IMR-90 (cell line): ENCODE measurements around the gene MAP3K8. TPM values are rescaled to one million over a fixed set of nuclear protein-coding genes. Genes with fewer than 3 reads are reported as not detected.
A peak's percentile ranks its signal among the peaks of the same experiment; 100 is the strongest.

Experiments
- ATAC-seq: fragments of 200-7000 bp; cut with Tn5 transposase; 2 replicates; pipeline ENCODE4 v1.9.1; 2020; ENCODE audit warnings: low read depth, mild to moderate bottlenecking, moderate library complexity
- BruUV-seq: library from RNA; stranded (reverse); fragments of 400-500 nt; replicated peaks from 2 replicates; lab custom pipeline; 2021; lab: Mats Ljungman, UMichigan
- CTCF ChIA-PET: fragments of 300-600 bp; formaldehyde crosslinking; extraction: SDS; loops from one replicate; lab custom pipeline; 2021; ENCODE audit warnings: antibody characterized with exemption; lab: Yijun Ruan, JAX
- POLR2A ChIA-PET: fragments of 300-600 bp; sonication (Branson Sonifier 250); formaldehyde crosslinking; loops from one replicate; lab custom pipeline; 2022; ENCODE audit warnings: antibody characterized with exemption; ENCODE audit not compliant: unreplicated experiment; lab: Charles Lee
- DNase-seq: peaks from one replicate; pipeline ENCODE4 v3.0.0; 2013
- H2AFZ ChIP-seq: replicated peaks from 2 replicates; pipeline ENCODE3; 2013; ENCODE audit warnings: low read length, mild to moderate bottlenecking; ENCODE audit not compliant: poor library complexity
- H2AK5ac ChIP-seq: 2 replicates; pipeline ENCODE4 v1.6.1; 2013; ENCODE audit warnings: low read depth, low read length, inconsistent platforms
- H2AK9ac ChIP-seq: replicated peaks from 2 replicates; pipeline ENCODE3; 2013; ENCODE audit warnings: mild to moderate bottlenecking, low read depth, low read length, moderate library complexity; ENCODE audit not compliant: poor library complexity
- H2BK120ac ChIP-seq: 2 replicates; pipeline ENCODE4 v1.6.1; 2013; ENCODE audit warnings: low read depth, low read length, inconsistent platforms
- H2BK15ac ChIP-seq: 3 replicates; pipeline ENCODE4 v1.6.1; 2013; ENCODE audit warnings: low read depth, low read length, inconsistent platforms
- H2BK20ac ChIP-seq: 2 replicates; pipeline ENCODE4 v1.6.1; 2013; ENCODE audit warnings: low read depth, mild to moderate bottlenecking, inconsistent platforms, low read length, moderate library complexity
- H2BK5ac ChIP-seq: 2 replicates; pipeline ENCODE4 v1.6.1; 2013; ENCODE audit warnings: mild to moderate bottlenecking, low read depth, low read length, inconsistent platforms; ENCODE audit not compliant: poor library complexity, severe bottlenecking
- H3K14ac ChIP-seq: replicated peaks from 2 replicates; pipeline ENCODE4 v1.6.1; 2013; ENCODE audit warnings: low read depth, low read length, inconsistent platforms
- H3K18ac ChIP-seq: 2 replicates; pipeline ENCODE4 v1.6.1; 2013; ENCODE audit warnings: low read depth, low read length, control low read depth
- H3K23ac ChIP-seq: 2 replicates; pipeline ENCODE4 v1.6.1; 2013; ENCODE audit warnings: low read depth, low read length, inconsistent platforms
- H3K27ac ChIP-seq: 2 replicates; pipeline ENCODE4 v1.5.1; 2013; ENCODE audit warnings: mild to moderate bottlenecking, control low read depth, low read length; ENCODE audit not compliant: insufficient read depth
- H3K27me3 ChIP-seq: 2 replicates; pipeline ENCODE4 v1.6.1; 2013; ENCODE audit warnings: low read length; ENCODE audit not compliant: control insufficient read depth, insufficient read depth
- H3K36me3 ChIP-seq: 2 replicates; pipeline ENCODE4 v1.6.1; 2013; ENCODE audit warnings: low read length, mixed read lengths; ENCODE audit not compliant: control insufficient read depth, insufficient read depth
- H3K4ac ChIP-seq: 2 replicates; pipeline ENCODE4 v1.6.1; 2013; ENCODE audit warnings: low read depth, low read length, inconsistent platforms
- H3K4me1 ChIP-seq: 2 replicates; pipeline ENCODE4 v1.6.1; 2013; ENCODE audit warnings: low read length, mixed read lengths; ENCODE audit not compliant: control insufficient read depth, insufficient read depth
- H3K4me2 ChIP-seq: 2 replicates; pipeline ENCODE4 v1.6.1; 2013; ENCODE audit warnings: low read depth, mild to moderate bottlenecking, control low read depth, low read length, moderate library complexity
- H3K4me3 ChIP-seq: 2 replicates; pipeline ENCODE4 v1.5.1; 2013; ENCODE audit warnings: low read depth, mild to moderate bottlenecking, control low read depth, low read length, moderate library complexity; ENCODE audit not compliant: insufficient read depth
- H3K56ac ChIP-seq: 2 replicates; pipeline ENCODE4 v1.6.1; 2013; ENCODE audit warnings: low read length, inconsistent platforms; ENCODE audit not compliant: insufficient read depth; ENCODE audit errors: extremely low read depth
- H3K79me1 ChIP-seq, 2 experiments: 2 replicates each; pipeline ENCODE4 v1.6.1; 2013; ENCODE audit warnings: low read length in 2 of 2, inconsistent platforms in 1 of 2, low read depth in 1 of 2
- H3K9ac ChIP-seq: 2 replicates; pipeline ENCODE4 v1.6.1; 2013; ENCODE audit warnings: low read depth, low read length, control low read depth
- H3K9me1 ChIP-seq: 2 replicates; pipeline ENCODE4 v1.6.1; 2013; ENCODE audit warnings: low read length, inconsistent platforms; ENCODE audit not compliant: insufficient read depth
- H3K9me3 ChIP-seq: 2 replicates; pipeline ENCODE4 v1.6.1; 2013; ENCODE audit warnings: low read length; ENCODE audit not compliant: control insufficient read depth, insufficient read depth
- H4K20me1 ChIP-seq: 2 replicates; pipeline ENCODE4 v1.6.1; 2013; ENCODE audit warnings: low read length, inconsistent platforms; ENCODE audit not compliant: insufficient read depth
- H4K5ac ChIP-seq: 2 replicates; pipeline ENCODE4 v1.6.1; 2013; ENCODE audit warnings: mild to moderate bottlenecking, low read depth, low read length, control low read depth
- H4K8ac ChIP-seq, 2 experiments: 2 replicates each; pipeline ENCODE4 v1.6.1; 2013; ENCODE audit warnings: low read depth in 2 of 2, low read length in 2 of 2, control low read depth in 1 of 2, inconsistent platforms in 1 of 2
- H4K91ac ChIP-seq: 2 replicates; pipeline ENCODE4 v1.6.1; 2013; ENCODE audit warnings: low read depth, low read length, inconsistent platforms; ENCODE audit not compliant: insufficient read depth
- CEBPB ChIP-seq: IDR thresholded peaks from 2 replicates; pipeline ENCODE4 v1.6.1; 2012; ENCODE audit warnings: low read depth, low read length, improper control_type of control experiment
- CHD1 ChIP-seq: IDR thresholded peaks from 2 replicates; pipeline ENCODE4 v1.6.1; 2012; ENCODE audit warnings: low read depth, low read length, improper control_type of control experiment
- ELK1 ChIP-seq: fragments of 150-350 bp; IDR thresholded peaks from 2 replicates; pipeline ENCODE4 v1.6.1; 2016; ENCODE audit warnings: low read depth, mild to moderate bottlenecking, low read length, moderate library complexity, borderline replicate concordance
- MAFK ChIP-seq: IDR thresholded peaks from 2 replicates; pipeline ENCODE4 v1.6.1; 2012; ENCODE audit warnings: low read depth, low read length, improper control_type of control experiment
- MAZ ChIP-seq: IDR thresholded peaks from 2 replicates; pipeline ENCODE4 v1.6.1; 2012; ENCODE audit warnings: low read depth, mild to moderate bottlenecking, low read length, improper control_type of control experiment, moderate library complexity, borderline replicate concordance
- MXI1 ChIP-seq: IDR thresholded peaks from 2 replicates; pipeline ENCODE4 v1.6.1; 2012; ENCODE audit warnings: low read depth, mild to moderate bottlenecking, low read length, moderate library complexity, borderline replicate concordance
- NFE2L2 ChIP-seq: fragments of 150-350 bp; IDR thresholded peaks from 2 replicates; pipeline ENCODE4 v1.6.1; 2016; ENCODE audit warnings: low read depth, mild to moderate bottlenecking, low read length
- USF2 ChIP-seq: fragments of 150-350 bp; IDR thresholded peaks from 2 replicates; pipeline ENCODE4 v1.6.1; 2017; ENCODE audit warnings: mild to moderate bottlenecking, antibody characterized with exemption, low read length, low read depth
- WGBS, 2 experiments: methylation state at CpG; one replicate each; pipeline versions ENCODE4 v1.1.5 to v1.1.7; 2013; ENCODE audit warnings: missing lambda C conversion rate in 2 of 2; ENCODE audit not compliant: insufficient read length in 1 of 2; ENCODE audit errors: extremely low coverage in 2 of 2; 5-methylcytosine and 5-hydroxymethylcytosine counted together
- dilution Hi-C: fragments of 300-500 bp; cut with HindIII; formaldehyde crosslinking; loops from one replicate; pipeline ENCODE4 v1.14.3; 2018; ENCODE audit warnings: low sequenced_read_pairs; ENCODE audit not compliant: unreplicated experiment
- in situ Hi-C: fragments of 300-500 bp; cut with MboI; formaldehyde crosslinking; loops from 3 replicates; pipeline ENCODE4 v1.14.3; 2019; ENCODE audit warnings: low sequenced_read_pairs, inconsistent platforms, mixed read lengths
- intact Hi-C: fragments of 100-400 bp; cut with micrococcal nuclease; formaldehyde crosslinking; loops from 2 replicates; pipeline ENCODE4 v1.10.0; 2022
- polyA plus RNA-seq, 3 experiments: library from polyadenylated mRNA; depleted of rRNA; stranded (reverse); fragments of >200 nt; gene quantifications; 2 replicates each; pipeline ENCODE4 v1.2.3, GENCODE V29; 2012; ENCODE audit warnings: low replicate concordance in 1 of 3
- total RNA-seq: library from RNA; depleted of rRNA; stranded (reverse); fragments of >200 nt; gene quantifications from 2 replicates; pipeline ENCODE4 v1.2.3, GENCODE V29; 2012

The MAP3K8 gene
- total and polyA plus RNA-seq, 2 of the 4 experiments (the other 2 are of a cell fraction), result 1.8 to 2.6 TPM

GRCh38 chr10:30422151-30422695, 11.8 kb upstream of the MAP3K8 start:
- no peak overlapping the region for H3K4me2 ChIP-seq
- H2BK120ac ChIP-seq, result no peak overlapping the region
- H3K9me1 ChIP-seq, result peaks cover 12% of the 10 kb centered on the region
- no peak overlapping the region for H3K27ac ChIP-seq
- no peaks in the 10 kb centered on the region for H3K9me3 ChIP-seq
- H2AK9ac ChIP-seq, result no peak overlapping the region
- no CpG with 5 or more reads among the region's 7 CpGs for WGBS, 2 experiments
- H2BK15ac ChIP-seq, result no peak overlapping the region; the same call in 2 of the 3 replicates
- CTCF ChIA-PET, result interaction anchor here (1.0 kb wide), 2 partner anchors 8 to 114 kb away, joined by 3 to 4 read pairs; no protein-coding TSS in a partner anchor
- H2BK20ac ChIP-seq, result 0 out of 2 replicates have a peak overlapping the region, but pooled peaks have one; percentile 4
- H3K4ac ChIP-seq, result no peak overlapping the region
- dilution Hi-C loops, result no loop called here
- H4K5ac ChIP-seq, result no peak overlapping the region
- no peak overlapping the region for H4K91ac ChIP-seq
- H3K4me1 ChIP-seq, result peaks cover 10% of the 10 kb centered on the region
- no peak overlapping the region for H2AFZ ChIP-seq
- POLR2A ChIA-PET, result no interaction called here
- no peaks in the 10 kb centered on the region for H3K36me3 ChIP-seq
- H4K8ac ChIP-seq, result peak overlapping the region in 1 of 2 experiments; percentile 47; a peak in 1 of 4 replicates
- no peak overlapping the region for H2BK5ac ChIP-seq
- H3K56ac ChIP-seq, result no peak overlapping the region
- no peak overlapping the region for H3K9ac ChIP-seq
- in situ Hi-C loops, result no loop called here
- H2AK5ac ChIP-seq, result peak overlapping the region; percentile 64; the same call in 1 of the 2 replicates
- ATAC-seq (no peak), DNase-seq (no peak)
- no peak overlapping the region for H3K4me3 ChIP-seq
- H3K18ac ChIP-seq, result no peak overlapping the region
- H3K14ac ChIP-seq, result no peak overlapping the region
- no peaks in the 10 kb centered on the region for H3K27me3 ChIP-seq
- no TSS peak for BruUV-seq
- no peaks in the 10 kb centered on the region for H3K79me1 ChIP-seq
- no peak for TF ChIP-seq ELK1
- no peak for TF ChIP-seq CEBPB
- no peak for TF ChIP-seq MAFK
- no peak for TF ChIP-seq USF2
- no peak for TF ChIP-seq NFE2L2
- no peak for TF ChIP-seq CHD1
- TF ChIP-seq MXI1, result no peak
- no peak for TF ChIP-seq MAZ
- no peaks in the 10 kb centered on the region for H4K20me1 ChIP-seq
- intact Hi-C loops, result no loop called here
- H3K23ac ChIP-seq, result no peak overlapping the region
